ENCODE results near the gene FKBP5. TPM values are rescaled to one million over a fixed set of nuclear protein-coding genes. Genes with fewer than 3 reads are reported as not detected.
"Not testable (repeated sequence)": the region's sequence is repeated elsewhere in the genome, so short reads cannot be mapped to it uniquely, and the experiment has no call there.

FKBP5 gene
- total RNA-seq, 1 donor = 5.1 TPM

DNA sequence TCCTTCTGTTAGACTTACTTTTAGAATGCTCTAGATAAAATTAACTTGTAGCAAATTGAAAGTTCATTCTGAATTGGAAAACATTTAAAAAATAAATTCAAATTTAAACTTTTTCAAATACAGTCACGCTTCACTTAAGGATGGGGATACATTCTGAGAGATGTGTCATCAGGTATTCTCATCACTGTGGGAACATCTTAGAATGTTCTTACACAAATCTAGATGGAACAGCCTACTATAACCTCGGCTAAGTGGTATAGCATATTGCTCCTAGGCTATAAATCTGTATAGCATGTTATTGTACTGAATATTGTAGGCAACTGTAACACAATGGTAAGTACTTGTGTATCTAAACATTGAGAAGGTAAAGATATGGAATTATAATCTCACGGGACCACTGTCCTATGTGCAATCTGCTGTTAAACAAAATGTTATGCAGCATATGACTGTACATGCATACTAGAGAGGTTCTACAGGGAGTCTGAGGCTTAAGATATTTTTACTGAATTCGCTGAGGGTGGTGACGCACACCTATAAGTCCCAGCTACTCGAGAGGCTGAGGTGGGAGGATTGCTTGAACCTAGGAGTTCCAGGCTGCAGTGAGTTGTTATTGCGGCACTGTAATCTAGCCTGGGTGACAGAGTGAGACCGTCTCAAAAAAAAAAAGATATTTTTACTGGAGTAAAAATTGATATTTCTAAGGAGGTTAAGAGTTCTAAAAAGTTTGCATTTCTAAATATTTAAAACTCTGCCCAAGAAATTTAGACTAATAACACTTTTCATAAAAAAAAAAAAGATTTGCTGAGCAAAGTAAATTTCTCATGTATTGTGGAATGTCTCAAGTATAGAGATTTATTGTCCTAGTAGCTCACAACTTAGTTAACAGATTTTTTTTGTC lies 88.7 kb downstream of the FKBP5 start:
- TF ChIP-seq, protein P1, sequence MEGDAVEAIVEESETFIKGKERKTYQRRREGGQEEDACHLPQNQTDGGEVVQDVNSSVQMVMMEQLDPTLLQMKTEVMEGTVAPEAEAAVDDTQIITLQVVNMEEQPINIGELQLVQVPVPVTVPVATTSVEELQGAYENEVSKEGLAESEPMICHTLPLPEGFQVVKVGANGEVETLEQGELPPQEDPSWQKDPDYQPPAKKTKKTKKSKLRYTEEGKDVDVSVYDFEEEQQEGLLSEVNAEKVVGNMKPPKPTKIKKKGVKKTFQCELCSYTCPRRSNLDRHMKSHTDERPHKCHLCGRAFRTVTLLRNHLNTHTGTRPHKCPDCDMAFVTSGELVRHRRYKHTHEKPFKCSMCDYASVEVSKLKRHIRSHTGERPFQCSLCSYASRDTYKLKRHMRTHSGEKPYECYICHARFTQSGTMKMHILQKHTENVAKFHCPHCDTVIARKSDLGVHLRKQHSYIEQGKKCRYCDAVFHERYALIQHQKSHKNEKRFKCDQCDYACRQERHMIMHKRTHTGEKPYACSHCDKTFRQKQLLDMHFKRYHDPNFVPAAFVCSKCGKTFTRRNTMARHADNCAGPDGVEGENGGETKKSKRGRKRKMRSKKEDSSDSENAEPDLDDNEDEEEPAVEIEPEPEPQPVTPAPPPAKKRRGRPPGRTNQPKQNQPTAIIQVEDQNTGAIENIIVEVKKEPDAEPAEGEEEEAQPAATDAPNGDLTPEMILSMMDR (IDR thresholded peaks at IDR 0.05; ENCODE audit: extremely low read depth, low read depth, low read length) = no peak
- Histone ChIP-seq H3K27me3 (ENCODE audit: insufficient read depth, low read length) (no peaks in the 10 kb centered on the region), H3K27ac (ENCODE audit: low read depth, low read length) (no peak overlapping the region), H3K4me2 (ENCODE audit: insufficient read depth, low read length) (no peak overlapping the region), H3K9me3 (ENCODE audit: low read depth, low read length) (no peaks in the 10 kb centered on the region), H3K4me3 (ENCODE audit: insufficient read depth, low read length) (no peak overlapping the region), H4K20me1 (ENCODE audit: insufficient read depth, low read length) (no peaks in the 10 kb centered on the region), H2AFZ (ENCODE audit: low read length) (no peak overlapping the region), H3K4me1 (ENCODE audit: insufficient read depth, low read length) (peaks cover 41% of the 10 kb centered on the region), H3K79me2 (ENCODE audit: insufficient read depth, low read length) (no peaks in the 10 kb centered on the region), H3K36me3 (ENCODE audit: insufficient read depth, low read length) (no peaks in the 10 kb centered on the region)
- DNase-seq (ENCODE audit: insufficient read length, low spot score, missing footprints) = no peak

DNA sequence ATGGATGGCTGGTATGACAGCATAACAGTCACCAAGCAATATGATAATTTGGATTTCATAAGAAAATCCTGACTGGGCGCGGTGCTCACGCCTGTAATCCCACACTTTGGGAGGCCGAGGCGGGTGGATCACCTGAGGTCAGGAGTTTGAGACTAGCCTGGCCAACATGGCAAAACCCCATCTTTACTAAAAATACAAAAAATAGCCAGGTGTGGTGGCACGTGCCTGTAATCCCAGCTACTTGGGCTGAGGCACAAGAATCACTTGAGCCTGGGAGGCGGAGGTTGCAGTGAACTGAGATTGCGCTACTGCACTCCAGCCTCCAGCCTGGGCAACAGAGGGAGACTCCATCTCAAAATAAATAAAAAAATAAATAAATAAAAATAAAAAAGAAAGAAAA lies 90.1 kb downstream of the FKBP5 start:
- H3K79me2 ChIP-seq (ENCODE audit: insufficient read depth, low read length); H3K9me3 ChIP-seq (ENCODE audit: low read depth, low read length); H3K27ac ChIP-seq (ENCODE audit: low read depth, low read length); H3K4me3 ChIP-seq (ENCODE audit: insufficient read depth, low read length); DNase-seq (ENCODE audit: insufficient read length, low spot score, missing footprints); H3K36me3 ChIP-seq (ENCODE audit: insufficient read depth, low read length); H2AFZ ChIP-seq (ENCODE audit: low read length); H3K4me2 ChIP-seq (ENCODE audit: insufficient read depth, low read length); H3K27me3 ChIP-seq (ENCODE audit: insufficient read depth, low read length); H4K20me1 ChIP-seq (ENCODE audit: insufficient read depth, low read length): not testable (repeated sequence)
- H3K4me1 ChIP-seq (ENCODE audit: insufficient read depth, low read length) = peaks cover 41% of the 10 kb centered on the region

DNA sequence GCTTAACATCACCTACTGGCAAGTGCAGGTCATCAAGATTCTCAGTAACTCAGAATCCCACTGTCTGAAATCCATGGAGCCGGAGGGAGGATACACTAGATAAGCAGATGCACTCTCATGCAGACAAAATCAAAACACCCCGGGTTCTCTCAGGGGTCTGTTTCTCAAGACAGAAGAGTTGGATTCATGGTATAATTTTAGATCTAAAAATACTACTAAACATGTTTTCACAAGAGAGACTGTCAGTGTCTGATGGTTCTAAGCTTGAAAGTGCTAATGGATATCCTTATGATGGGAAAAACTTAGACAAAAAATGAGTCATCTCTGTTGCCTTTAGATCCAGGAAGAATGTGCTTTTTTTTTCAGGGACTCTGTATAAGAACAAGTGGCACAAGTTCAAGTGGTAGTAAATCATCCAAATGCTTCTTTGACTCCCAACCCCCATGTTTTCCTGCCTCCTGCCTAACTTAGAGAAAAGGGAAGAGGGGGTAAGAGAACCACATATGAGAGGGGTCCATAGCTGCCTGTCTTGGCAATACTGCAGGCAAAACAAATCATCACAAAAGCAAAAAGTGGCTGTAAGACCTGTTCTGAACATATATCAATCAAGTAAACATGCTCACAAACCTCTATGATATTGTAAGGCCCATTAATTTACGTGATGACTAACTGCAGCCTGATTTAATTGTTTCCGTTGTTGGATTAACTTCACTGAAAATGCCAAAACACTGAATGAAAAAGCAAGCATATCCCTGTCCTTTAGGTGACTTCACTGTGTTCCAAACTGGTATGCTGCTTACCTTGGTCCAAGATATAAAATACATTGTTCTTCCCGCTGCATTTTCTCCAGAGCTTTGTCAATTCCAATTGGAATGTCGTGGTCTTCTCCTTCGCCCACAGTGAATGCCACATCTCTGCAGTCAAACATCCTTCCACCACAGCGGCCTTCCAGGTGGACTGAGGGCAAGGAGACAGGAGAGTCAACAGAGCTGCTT lies 92.0 kb downstream of the FKBP5 start:
- Histone ChIP-seq H3K4me1 (ENCODE audit: insufficient read depth, low read length) (peaks cover 25% of the 10 kb centered on the region), H3K36me3 (ENCODE audit: insufficient read depth, low read length) (no peaks in the 10 kb centered on the region), H3K79me2 (ENCODE audit: insufficient read depth, low read length) (no peaks in the 10 kb centered on the region), H3K27me3 (ENCODE audit: insufficient read depth, low read length) (no peaks in the 10 kb centered on the region), H2AFZ (ENCODE audit: low read length) (no peak overlapping the region), H3K4me3 (ENCODE audit: insufficient read depth, low read length) (no peak overlapping the region), H3K9me3 (ENCODE audit: low read depth, low read length) (no peaks in the 10 kb centered on the region), H3K4me2 (ENCODE audit: insufficient read depth, low read length) (peak overlapping the region; percentile 16), H4K20me1 (ENCODE audit: insufficient read depth, low read length) (no peaks in the 10 kb centered on the region), H3K27ac (ENCODE audit: low read depth, low read length) (peak overlapping the region; percentile 37)
- TF ChIP-seq, protein P1 (IDR thresholded peaks at IDR 0.05; ENCODE audit: extremely low read depth, low read depth, low read length) = no peak
- DNase-seq (ENCODE audit: insufficient read length, low spot score, missing footprints) = peak; percentile 76

DNA sequence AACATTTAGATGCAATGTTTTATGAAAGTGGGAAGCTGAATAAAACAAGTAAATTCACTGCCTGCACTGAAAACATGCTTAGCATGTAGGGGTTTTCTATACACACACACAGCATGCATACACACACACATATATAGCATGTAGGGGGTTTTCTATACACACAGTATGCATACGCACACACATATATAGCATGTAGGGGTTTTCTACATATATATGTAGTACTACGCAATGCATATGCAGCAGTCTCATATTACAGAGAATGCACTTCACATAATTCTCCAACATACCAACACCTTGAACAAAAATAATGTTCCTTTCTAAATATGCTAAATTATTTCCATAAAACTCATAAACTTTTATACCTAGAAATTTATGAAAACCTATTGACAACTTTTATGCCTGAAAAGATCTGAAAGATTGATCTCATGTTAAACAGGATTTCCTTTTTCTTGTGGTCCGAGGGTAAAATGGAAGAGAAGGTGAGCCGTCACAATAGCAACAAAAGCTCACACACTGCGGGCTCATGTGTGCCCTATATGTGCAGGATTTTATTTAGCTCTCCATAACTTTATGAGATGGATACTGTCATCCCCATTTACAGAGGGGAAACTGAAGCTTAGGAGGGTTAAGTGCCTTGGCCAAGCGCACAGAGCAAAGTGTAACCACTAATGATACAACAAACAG lies 94.1 kb downstream of the FKBP5 start:
- H3K27me3 ChIP-seq (ENCODE audit: insufficient read depth, low read length) = no peaks in the 10 kb centered on the region
- H3K36me3 ChIP-seq (ENCODE audit: insufficient read depth, low read length) = no peaks in the 10 kb centered on the region
- TF ChIP-seq, protein P1 (IDR thresholded peaks at IDR 0.05; ENCODE audit: extremely low read depth, low read depth, low read length) = no peak
- no peak overlapping the region for H3K4me2 ChIP-seq (ENCODE audit: insufficient read depth, low read length)
- no peak overlapping the region for H3K27ac ChIP-seq (ENCODE audit: low read depth, low read length)
- H2AFZ ChIP-seq (ENCODE audit: low read length) = no peak overlapping the region
- DNase-seq (ENCODE audit: insufficient read length, low spot score, missing footprints) = no peak
- no peaks in the 10 kb centered on the region for H4K20me1 ChIP-seq (ENCODE audit: insufficient read depth, low read length)
- H3K4me1 ChIP-seq (ENCODE audit: insufficient read depth, low read length) = peaks cover 13% of the 10 kb centered on the region
- no peaks in the 10 kb centered on the region for H3K79me2 ChIP-seq (ENCODE audit: insufficient read depth, low read length)
- H3K4me3 ChIP-seq (ENCODE audit: insufficient read depth, low read length) = no peak overlapping the region
- H3K9me3 ChIP-seq (ENCODE audit: low read depth, low read length) = no peaks in the 10 kb centered on the region

Data from osteoblast (primary cell).